ENCODE data around the gene NUDT13.

NUDT13 gene

DNA sequence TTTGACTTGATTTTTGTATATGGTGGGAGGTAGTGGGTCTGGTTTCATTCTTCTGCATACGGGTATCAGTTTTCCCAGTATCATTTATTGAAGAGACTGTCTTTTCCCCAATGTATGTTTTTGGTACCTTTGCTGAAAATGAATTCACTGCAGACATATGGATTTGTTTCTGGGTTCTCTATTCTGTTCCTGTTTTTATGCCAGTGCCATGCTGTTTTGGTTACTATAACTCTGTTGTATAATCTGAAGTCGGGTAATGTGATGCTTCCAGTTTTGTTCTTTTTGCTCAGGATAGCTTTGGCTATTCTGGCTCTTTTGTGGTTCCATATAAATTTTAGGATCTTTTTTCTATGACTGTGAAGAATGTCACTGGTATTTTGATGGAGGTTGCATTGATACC is 56.7 kb downstream of the NUDT13 start:
- no peaks in the 10 kb centered on the region for H3K27me3 ChIP-seq (ENCODE audit: insufficient read depth, low read length)
- peak overlapping the region; percentile 92; the same call in 1 of the 2 replicates for H3K9ac ChIP-seq (ENCODE audit: low read depth, low read length)
- H3K4me3 ChIP-seq (ENCODE audit: low read length), result peak overlapping the region; percentile 95
- no peaks in the 10 kb centered on the region for H3K9me3 ChIP-seq (ENCODE audit: insufficient read depth, low read depth, low read length)
- 0 out of 2 replicates have a peak, but pooled peaks cover 4% of the 10 kb centered on the region for H3K4me1 ChIP-seq (ENCODE audit: insufficient read depth, low read length)
- no peak overlapping the region for H3K27ac ChIP-seq (ENCODE audit: low read depth, low read length)
- peaks cover 26% of the 10 kb centered on the region for H3K36me3 ChIP-seq (ENCODE audit: insufficient read depth, low read length)
- WGBS, result 83% methylated on average over 2 of the region's 2 CpGs

DNA sequence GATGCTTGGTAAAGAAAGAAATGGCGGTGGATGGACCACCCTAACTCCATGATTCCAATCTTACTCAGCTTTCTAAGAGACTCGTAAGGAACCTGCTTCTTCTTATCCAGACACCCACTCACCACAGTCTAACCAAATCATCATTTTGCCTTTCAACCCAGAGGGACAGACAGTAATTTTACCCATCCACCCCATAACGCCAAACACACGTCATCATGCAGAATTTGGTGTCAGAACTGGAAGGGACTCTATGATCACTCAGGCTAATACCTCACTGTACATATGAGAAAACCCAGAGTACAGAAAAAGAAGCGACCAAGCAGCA is 57.2 kb downstream of the NUDT13 start:
- peak overlapping the region; percentile 95 for H3K4me3 ChIP-seq (ENCODE audit: low read length)
- H3K36me3 ChIP-seq (ENCODE audit: insufficient read depth, low read length), result peaks cover 21% of the 10 kb centered on the region
- H3K27me3 ChIP-seq (ENCODE audit: insufficient read depth, low read length), result no peaks in the 10 kb centered on the region
- H3K4me1 ChIP-seq (ENCODE audit: insufficient read depth, low read length), result 0 out of 2 replicates have a peak, but pooled peaks cover 4% of the 10 kb centered on the region
- WGBS, result 6% methylated on average over 5 of the region's 5 CpGs
- H3K9ac ChIP-seq (ENCODE audit: low read depth, low read length), result peak overlapping the region; percentile 92
- peak overlapping the region; percentile 89 for H3K27ac ChIP-seq (ENCODE audit: low read depth, low read length)
- no peaks in the 10 kb centered on the region for H3K9me3 ChIP-seq (ENCODE audit: insufficient read depth, low read depth, low read length)

DNA sequence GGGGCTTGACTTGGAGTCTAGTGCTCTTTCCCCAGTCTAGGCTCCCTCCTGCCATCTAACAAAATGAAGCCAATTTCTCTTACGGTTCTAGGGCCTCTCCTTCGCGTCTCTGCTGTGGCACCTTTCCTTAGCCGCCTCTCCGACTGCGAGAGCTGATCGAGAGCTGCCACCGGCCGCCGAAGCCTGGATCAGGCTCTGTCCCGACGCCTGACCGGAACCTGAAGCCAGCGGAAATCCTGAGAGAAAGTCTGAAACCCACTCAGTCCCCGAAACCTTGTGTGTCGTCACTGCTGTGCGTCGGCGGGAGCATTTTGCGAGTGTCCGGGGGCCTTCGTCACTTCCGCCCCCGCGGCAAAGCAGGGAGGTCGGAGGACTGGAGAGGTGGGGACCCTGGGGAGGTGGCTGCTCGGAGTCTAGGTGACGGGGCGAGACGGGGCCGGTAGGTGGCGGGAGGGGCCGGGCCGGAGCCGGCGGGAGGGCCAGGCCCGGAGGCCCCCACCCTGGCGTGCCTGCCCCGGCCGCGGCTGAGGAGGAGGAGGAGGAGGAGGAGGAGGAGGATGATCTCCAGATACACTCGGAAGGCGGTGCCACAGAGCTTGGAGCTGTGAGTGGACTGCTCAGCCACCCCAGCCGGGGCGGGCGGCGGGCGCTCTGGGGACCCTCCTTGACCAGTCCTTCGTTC is 57.7 kb downstream of the NUDT13 start, which contains the start of the genes ECD and FAM149B1:
ECD (minus strand) TSS at position 226 of the 682 bp plus-strand sequence. CDS start 4,071 bp downstream, outside the sequence.
FAM149B1 (plus strand) TSS at position 337 of the 682 bp plus-strand sequence; CDS start at position 558, 221 bp downstream.
- peak within 1 kb of the TSS; percentile 95 for H3K4me3 ChIP-seq (ENCODE audit: low read length)
- H3K9me3 ChIP-seq (ENCODE audit: insufficient read depth, low read depth, low read length), result no peaks in the 10 kb centered on the region
- H3K27me3 ChIP-seq (ENCODE audit: insufficient read depth, low read length), result no peaks in the 10 kb centered on the region
- peak within 1 kb of the TSS; percentile 89 for H3K27ac ChIP-seq (ENCODE audit: low read depth, low read length)
- peak within 1 kb of the TSS; percentile 92 for H3K9ac ChIP-seq (ENCODE audit: low read depth, low read length)
- 0 out of 2 replicates have a peak, but pooled peaks cover 4% of the 10 kb centered on the region for H3K4me1 ChIP-seq (ENCODE audit: insufficient read depth, low read length)
- peaks cover 16% of the 10 kb centered on the region for H3K36me3 ChIP-seq (ENCODE audit: insufficient read depth, low read length)
- WGBS, result under 1% methylated on average over 49 of the region's 49 CpGs

DNA sequence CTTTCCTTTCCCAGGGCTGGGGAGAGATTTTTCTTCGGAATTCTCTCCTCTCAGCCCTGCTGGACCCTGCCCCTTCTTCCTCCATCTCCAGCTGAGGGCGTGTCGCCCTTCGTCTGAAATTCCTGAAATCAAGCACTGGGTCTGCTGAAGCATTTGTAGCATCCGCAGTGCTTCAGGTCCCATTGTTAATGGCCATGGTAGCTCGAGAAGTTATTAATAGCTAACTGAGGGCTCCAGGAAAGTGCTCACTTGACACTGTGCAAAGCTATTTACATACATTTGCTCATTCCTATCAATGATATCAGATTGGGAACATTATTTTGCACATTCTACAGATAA is 58.2 kb downstream of the NUDT13 start:
- H3K27me3 ChIP-seq (ENCODE audit: insufficient read depth, low read length), result no peaks in the 10 kb centered on the region
- peaks cover 11% of the 10 kb centered on the region for H3K36me3 ChIP-seq (ENCODE audit: insufficient read depth, low read length)
- H3K4me1 ChIP-seq (ENCODE audit: insufficient read depth, low read length), result 0 out of 2 replicates have a peak, but pooled peaks cover 4% of the 10 kb centered on the region
- peak overlapping the region; percentile 95 for H3K4me3 ChIP-seq (ENCODE audit: low read length)
- peak overlapping the region; percentile 89 for H3K27ac ChIP-seq (ENCODE audit: low read depth, low read length)
- no peaks in the 10 kb centered on the region for H3K9me3 ChIP-seq (ENCODE audit: insufficient read depth, low read depth, low read length)
- WGBS, result 2% methylated on average over 6 of the region's 6 CpGs
- H3K9ac ChIP-seq (ENCODE audit: low read depth, low read length), result peak overlapping the region; percentile 92

DNA sequence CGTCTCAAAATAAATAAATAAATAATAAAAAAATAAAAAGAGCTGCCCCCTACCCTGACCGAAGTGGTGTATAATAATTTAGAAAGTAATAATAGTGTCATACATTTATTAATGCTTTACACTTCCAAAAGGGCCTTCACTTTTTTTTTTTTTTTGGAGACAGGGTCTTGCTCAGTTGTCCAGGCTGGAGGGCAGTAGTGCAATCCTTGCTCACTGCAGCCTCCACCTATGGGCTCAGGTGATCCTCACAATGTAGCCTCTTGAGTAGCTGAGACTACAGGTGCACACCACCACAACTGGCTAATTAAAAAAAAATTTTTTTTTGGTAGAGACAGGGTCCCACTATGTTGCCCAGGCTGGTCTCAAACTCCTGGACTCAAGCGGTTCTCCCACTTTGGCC is 59.1 kb downstream of the NUDT13 start:
- Histone ChIP-seq H3K4me3 (ENCODE audit: low read length) (peak overlapping the region; percentile 95), H3K9ac (ENCODE audit: low read depth, low read length) (no peak overlapping the region), H3K9me3 (ENCODE audit: insufficient read depth, low read depth, low read length) (no peaks in the 10 kb centered on the region), H3K4me1 (ENCODE audit: insufficient read depth, low read length) (0 out of 2 replicates have a peak, but pooled peaks cover 4% of the 10 kb centered on the region), H3K36me3 (ENCODE audit: insufficient read depth, low read length) (peaks cover 7% of the 10 kb centered on the region; the same call in 1 of the 2 replicates), H3K27ac (ENCODE audit: low read depth, low read length) (no peak overlapping the region), H3K27me3 (ENCODE audit: insufficient read depth, low read length) (no peaks in the 10 kb centered on the region)
- 96% methylated on average over 1 of the region's 3 CpGs for WGBS

DNA sequence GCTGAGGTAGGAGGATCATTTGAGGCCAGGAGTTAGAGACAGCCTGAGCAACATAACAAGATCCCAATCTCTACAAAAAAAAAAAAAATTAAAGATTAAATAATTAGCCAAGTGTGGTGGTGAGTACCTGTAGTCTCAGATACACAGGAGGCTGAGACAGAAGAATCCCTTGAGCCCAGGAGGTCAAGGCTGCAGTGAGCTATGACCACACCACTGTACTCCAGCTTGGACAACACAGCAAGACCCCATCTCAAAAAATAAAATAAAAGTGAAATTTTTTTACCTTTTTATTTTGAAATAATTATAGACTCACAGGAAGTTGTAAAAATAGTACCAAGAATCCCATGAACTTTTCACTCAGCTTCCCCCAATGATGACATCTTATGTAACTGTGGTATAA is 62.6 kb downstream of the NUDT13 start:
- Histone ChIP-seq H3K27me3 (ENCODE audit: insufficient read depth, low read length) (no peaks in the 10 kb centered on the region), H3K9ac (ENCODE audit: low read depth, low read length) (no peak overlapping the region), H3K4me1 (ENCODE audit: insufficient read depth, low read length) (no peaks in the 10 kb centered on the region), H3K36me3 (ENCODE audit: insufficient read depth, low read length) (peaks cover 25% of the 10 kb centered on the region), H3K27ac (ENCODE audit: low read depth, low read length) (no peak overlapping the region), H3K9me3 (ENCODE audit: insufficient read depth, low read depth, low read length) (no peaks in the 10 kb centered on the region), H3K4me3 (ENCODE audit: low read length) (no peak overlapping the region)

DNA sequence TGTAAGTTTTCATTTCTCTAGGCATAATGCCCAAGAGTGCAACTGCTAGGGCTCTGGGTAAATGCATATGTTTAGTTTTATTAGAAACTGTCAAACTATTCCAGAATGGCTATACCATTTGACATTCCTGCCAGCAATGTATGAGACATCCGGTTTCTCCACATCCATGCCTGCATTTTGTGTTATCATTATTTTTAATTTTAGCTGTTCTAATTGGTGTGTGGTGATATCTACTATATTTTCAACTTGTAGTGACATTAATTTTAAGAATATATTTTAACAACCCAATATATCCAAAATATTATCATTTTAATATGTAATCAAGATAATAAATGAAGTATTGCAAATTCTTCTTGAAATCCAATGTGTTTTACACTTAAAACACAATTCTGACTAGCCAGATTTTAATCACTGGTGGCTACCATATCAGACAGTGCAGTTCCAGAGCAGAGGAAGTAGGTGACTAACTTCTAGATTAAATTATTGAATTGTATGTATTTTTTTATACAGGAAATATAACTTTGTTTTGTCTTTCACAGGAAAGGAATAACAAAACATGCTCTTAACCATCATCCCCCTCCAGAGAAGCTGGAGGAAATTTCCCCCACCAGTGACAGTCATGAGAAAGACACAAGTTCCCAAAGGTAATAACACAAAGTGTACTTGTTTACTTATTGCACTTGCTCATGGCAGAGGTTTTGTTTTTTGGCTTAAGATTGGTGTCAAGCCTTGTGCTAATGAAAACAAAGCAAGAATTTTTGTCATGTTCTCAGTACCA is 64.1 kb downstream of the NUDT13 start:
- Histone ChIP-seq H3K27me3 (ENCODE audit: insufficient read depth, low read length) (no peaks in the 10 kb centered on the region), H3K9me3 (ENCODE audit: insufficient read depth, low read depth, low read length) (no peaks in the 10 kb centered on the region), H3K4me3 (ENCODE audit: low read length) (no peak overlapping the region), H3K4me1 (ENCODE audit: insufficient read depth, low read length) (no peaks in the 10 kb centered on the region), H3K27ac (ENCODE audit: low read depth, low read length) (no peak overlapping the region), H3K36me3 (ENCODE audit: insufficient read depth, low read length) (peaks cover 27% of the 10 kb centered on the region), H3K9ac (ENCODE audit: low read depth, low read length) (no peak overlapping the region)
- 100% methylated on average over 1 of the region's 1 CpG for WGBS

Measured in HUES64 (cell line).